Hepatocyte (in vitro differentiated cells): ENCODE measurements around the gene RADIL.

ENCODE experiments used
- EZH2phosphoT487 ChIP-seq: fragments of 200-600 bp; sonication (generic); IDR thresholded peaks from one replicate; pipeline ENCODE4 v1.6.1; 2018; ENCODE audit warnings: antibody characterized with exemption, mild to moderate bottlenecking, low read depth, moderate library complexity; ENCODE audit not compliant: unreplicated experiment, severe bottlenecking
- TF ChIP-seq, protein P1 (sequence below): fragments of 200-600 bp; sonication (generic); IDR thresholded peaks from 2 replicates; pipeline ENCODE4 v1.5.1; 2016; ENCODE audit warnings: antibody characterized with exemption, mild to moderate bottlenecking; ENCODE audit not compliant: poor library complexity

- no peak for TF ChIP-seq EZH2phosphoT487
- TF ChIP-seq, protein P1, sequence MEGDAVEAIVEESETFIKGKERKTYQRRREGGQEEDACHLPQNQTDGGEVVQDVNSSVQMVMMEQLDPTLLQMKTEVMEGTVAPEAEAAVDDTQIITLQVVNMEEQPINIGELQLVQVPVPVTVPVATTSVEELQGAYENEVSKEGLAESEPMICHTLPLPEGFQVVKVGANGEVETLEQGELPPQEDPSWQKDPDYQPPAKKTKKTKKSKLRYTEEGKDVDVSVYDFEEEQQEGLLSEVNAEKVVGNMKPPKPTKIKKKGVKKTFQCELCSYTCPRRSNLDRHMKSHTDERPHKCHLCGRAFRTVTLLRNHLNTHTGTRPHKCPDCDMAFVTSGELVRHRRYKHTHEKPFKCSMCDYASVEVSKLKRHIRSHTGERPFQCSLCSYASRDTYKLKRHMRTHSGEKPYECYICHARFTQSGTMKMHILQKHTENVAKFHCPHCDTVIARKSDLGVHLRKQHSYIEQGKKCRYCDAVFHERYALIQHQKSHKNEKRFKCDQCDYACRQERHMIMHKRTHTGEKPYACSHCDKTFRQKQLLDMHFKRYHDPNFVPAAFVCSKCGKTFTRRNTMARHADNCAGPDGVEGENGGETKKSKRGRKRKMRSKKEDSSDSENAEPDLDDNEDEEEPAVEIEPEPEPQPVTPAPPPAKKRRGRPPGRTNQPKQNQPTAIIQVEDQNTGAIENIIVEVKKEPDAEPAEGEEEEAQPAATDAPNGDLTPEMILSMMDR, result no peak
Measured at GRCh38 chr7:4772306-4772705, 111.2 kb downstream of the RADIL start.
